ENCODE data around the gene C2orf72. TPM values are rescaled to one million over a fixed set of nuclear protein-coding genes. Genes with fewer than 3 reads are reported as not detected.

C2orf72 gene
- total and polyA plus RNA-seq, 2 of the 13 experiments (the other 11 are each of a cell fraction or from before 2014, with no cell fraction given): 147 to 203 TPM

DNA sequence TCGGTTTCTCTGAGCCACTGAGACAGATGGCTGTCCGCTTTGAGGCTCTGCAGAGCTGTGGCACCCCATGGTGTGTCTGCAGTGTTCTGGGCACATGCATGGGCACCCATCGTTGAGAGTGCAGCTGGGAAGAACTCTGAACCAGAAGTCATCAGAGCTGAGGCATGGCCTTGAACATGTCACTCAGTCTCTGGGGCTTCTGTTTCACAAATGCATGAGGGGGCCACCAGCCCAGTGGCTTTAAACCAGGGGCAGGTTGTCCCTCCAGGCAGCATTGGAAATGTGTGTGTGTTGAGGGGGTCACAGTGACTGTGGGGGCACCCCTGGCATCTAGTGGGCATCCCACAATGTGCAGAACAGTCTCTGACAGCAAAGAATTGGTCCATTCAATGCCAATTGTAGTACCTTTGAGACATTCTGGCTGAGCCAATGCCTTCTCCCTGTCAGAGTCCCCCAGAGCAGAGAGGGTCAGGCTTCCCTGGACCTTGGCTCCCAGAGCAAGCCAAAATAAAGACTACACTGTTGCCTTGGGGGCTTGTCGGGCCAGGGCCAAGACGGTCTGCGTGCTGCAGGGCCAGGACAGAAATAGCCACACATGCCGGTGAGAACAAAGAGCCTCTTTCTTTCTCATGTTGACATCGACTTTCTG is 10.1 kb downstream of the C2orf72 start (continued):
- TF ChIP-seq, protein P1, sequence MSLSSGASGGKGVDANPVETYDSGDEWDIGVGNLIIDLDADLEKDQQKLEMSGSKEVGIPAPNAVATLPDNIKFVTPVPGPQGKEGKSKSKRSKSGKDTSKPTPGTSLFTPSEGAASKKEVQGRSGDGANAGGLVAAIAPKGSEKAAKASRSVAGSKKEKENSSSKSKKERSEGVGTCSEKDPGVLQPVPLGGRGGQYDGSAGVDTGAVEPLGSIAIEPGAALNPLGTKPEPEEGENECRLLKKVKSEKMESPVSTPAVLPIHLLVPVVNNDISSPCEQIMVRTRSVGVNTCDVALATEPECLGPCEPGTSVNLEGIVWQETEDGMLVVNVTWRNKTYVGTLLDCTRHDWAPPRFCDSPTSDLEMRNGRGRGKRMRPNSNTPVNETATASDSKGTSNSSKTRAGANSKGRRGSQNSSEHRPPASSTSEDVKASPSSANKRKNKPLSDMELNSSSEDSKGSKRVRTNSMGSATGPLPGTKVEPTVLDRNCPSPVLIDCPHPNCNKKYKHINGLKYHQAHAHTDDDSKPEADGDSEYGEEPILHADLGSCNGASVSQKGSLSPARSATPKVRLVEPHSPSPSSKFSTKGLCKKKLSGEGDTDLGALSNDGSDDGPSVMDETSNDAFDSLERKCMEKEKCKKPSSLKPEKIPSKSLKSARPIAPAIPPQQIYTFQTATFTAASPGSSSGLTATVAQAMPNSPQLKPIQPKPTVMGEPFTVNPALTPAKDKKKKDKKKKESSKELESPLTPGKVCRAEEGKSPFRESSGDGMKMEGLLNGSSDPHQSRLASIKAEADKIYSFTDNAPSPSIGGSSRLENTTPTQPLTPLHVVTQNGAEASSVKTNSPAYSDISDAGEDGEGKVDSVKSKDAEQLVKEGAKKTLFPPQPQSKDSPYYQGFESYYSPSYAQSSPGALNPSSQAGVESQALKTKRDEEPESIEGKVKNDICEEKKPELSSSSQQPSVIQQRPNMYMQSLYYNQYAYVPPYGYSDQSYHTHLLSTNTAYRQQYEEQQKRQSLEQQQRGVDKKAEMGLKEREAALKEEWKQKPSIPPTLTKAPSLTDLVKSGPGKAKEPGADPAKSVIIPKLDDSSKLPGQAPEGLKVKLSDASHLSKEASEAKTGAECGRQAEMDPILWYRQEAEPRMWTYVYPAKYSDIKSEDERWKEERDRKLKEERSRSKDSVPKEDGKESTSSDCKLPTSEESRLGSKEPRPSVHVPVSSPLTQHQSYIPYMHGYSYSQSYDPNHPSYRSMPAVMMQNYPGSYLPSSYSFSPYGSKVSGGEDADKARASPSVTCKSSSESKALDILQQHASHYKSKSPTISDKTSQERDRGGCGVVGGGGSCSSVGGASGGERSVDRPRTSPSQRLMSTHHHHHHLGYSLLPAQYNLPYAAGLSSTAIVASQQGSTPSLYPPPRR (CRISPR knock-in tag; IDR thresholded peaks at IDR 0.05; ENCODE audit: borderline replicate concordance): no peak
- TF ChIP-seq PHF5A (CRISPR knock-in tag; IDR thresholded peaks at IDR 0.05; ENCODE audit: low read depth, unreplicated experiment) (no peak), KLF13 (CRISPR knock-in tag; IDR thresholded peaks at IDR 0.05) (no peak), HOXA3 (CRISPR knock-in tag; IDR thresholded peaks at IDR 0.05) (0 out of 2 replicates have a peak, but pooled peaks have one; percentile 18), MYNN (CRISPR knock-in tag; IDR thresholded peaks at IDR 0.05; ENCODE audit: low read depth) (no peak), GABPB1 (CRISPR knock-in tag; IDR thresholded peaks at IDR 0.05) (no peak), ZNF772 (CRISPR knock-in tag; IDR thresholded peaks at IDR 0.05) (peak; percentile 73; the same call in 1 of the 2 replicates), NBN (conservative IDR thresholded peaks at IDR 0.05) (no peak), PTBP1 (IDR thresholded peaks at IDR 0.05; ENCODE audit: low read depth, low read length, poor library complexity, severe bottlenecking) (no peak), ZNF296 (CRISPR knock-in tag; conservative IDR thresholded peaks at IDR 0.05) (no peak), ZNF724P (CRISPR knock-in tag; IDR thresholded peaks at IDR 0.05; ENCODE audit: borderline replicate concordance) (no peak), KDM5A (IDR thresholded peaks at IDR 0.05; ENCODE audit: borderline replicate concordance, low read length) (no peak), SP2 (CRISPR knock-in tag; IDR thresholded peaks at IDR 0.05) (no peak)
- TF ChIP-seq, protein P2, sequence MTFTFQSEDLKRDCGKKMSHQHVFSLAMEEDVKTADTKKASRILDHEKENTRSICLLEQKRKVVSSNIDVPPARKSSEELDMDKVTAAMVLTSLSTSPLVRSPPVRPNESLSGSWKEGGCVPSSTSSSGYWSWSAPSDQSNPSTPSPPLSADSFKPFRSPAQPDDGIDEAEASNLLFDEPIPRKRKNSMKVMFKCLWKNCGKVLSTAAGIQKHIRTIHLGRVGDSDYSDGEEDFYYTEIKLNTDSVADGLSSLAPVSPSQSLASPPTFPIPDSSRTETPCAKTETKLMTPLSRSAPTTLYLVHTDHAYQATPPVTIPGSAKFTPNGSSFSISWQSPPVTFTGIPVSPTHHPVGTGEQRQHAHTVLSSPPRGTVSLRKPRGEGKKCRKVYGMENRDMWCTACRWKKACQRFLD (CRISPR knock-in tag; IDR thresholded peaks at IDR 0.05; ENCODE audit: borderline replicate concordance): no peak
- TF ChIP-seq, protein P3, sequence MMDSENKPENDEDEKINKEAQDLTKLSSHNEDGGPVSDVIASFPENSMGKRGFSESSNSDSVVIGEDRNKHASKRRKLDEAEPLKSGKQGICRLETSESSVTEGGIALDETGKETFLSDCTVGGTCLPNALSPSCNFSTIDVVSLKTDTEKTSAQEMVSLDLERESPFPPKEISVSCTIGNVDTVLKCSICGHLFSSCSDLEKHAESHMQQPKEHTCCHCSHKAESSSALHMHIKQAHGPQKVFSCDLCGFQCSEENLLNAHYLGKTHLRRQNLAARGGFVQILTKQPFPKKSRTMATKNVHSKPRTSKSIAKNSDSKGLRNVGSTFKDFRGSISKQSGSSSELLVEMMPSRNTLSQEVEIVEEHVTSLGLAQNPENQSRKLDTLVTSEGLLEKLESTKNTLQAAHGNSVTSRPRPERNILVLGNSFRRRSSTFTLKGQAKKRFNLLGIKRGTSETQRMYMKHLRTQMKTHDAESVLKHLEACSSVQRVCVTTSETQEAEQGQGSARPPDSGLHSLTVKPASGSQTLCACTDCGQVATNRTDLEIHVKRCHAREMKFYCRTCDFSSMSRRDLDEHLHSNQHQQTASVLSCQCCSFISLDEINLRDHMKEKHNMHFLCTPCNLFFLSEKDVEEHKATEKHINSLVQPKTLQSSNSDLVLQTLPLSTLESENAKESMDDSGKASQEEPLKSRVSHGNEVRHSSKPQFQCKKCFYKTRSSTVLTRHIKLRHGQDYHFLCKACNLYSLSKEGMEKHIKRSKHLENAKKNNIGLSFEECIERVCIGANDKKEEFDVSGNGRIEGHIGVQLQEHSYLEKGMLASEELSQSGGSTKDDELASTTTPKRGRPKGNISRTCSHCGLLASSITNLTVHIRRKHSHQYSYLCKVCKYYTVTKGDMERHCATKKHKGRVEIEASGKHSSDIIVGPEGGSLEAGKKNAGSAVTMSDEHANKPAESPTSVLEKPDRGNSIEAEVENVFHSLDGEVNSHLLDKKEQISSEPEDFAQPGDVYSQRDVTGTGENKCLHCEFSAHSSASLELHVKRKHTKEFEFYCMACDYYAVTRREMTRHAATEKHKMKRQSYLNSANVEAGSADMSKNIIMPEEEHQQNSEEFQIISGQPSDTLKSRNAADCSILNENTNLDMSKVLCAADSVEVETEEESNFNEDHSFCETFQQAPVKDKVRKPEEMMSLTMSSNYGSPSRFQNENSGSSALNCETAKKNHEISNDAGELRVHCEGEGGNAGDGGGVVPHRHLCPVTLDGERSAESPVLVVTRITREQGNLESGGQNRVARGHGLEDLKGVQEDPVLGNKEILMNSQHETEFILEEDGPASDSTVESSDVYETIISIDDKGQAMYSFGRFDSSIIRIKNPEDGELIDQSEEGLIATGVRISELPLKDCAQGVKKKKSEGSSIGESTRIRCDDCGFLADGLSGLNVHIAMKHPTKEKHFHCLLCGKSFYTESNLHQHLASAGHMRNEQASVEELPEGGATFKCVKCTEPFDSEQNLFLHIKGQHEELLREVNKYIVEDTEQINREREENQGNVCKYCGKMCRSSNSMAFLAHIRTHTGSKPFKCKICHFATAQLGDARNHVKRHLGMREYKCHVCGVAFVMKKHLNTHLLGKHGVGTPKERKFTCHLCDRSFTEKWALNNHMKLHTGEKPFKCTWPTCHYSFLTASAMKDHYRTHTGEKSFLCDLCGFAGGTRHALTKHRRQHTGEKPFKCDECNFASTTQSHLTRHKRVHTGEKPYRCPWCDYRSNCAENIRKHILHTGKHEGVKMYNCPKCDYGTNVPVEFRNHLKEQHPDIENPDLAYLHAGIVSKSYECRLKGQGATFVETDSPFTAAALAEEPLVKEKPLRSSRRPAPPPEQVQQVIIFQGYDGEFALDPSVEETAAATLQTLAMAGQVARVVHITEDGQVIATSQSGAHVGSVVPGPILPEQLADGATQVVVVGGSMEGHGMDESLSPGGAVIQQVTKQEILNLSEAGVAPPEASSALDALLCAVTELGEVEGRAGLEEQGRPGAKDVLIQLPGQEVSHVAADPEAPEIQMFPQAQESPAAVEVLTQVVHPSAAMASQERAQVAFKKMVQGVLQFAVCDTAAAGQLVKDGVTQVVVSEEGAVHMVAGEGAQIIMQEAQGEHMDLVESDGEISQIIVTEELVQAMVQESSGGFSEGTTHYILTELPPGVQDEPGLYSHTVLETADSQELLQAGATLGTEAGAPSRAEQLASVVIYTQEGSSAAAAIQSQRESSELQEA (CRISPR knock-in tag; IDR thresholded peaks at IDR 0.05; ENCODE audit: not compliant biosample characterization): no peak

All from HepG2 (cell line).